Gastrocnemius medialis (tissue), 4 donors: ENCODE results near the gene STAP2. TPM values are rescaled to one million over a fixed set of nuclear protein-coding genes. Genes with fewer than 3 reads are reported as not detected.

Source experiments
- ATAC-seq, 2 donors: fragments of 150-250 bp; one replicate each; pipeline ENCODE4 v1.9.1; 2016
- DNase-seq, 2 donors: peaks; one replicate each; pipeline ENCODE4 v3.0.0-alpha.2; 2019
- H3K27ac ChIP-seq, 4 donors: fragments of 200-600 bp; sonication (generic); 1 replicate in 1 of 4; 2 replicates in 3 of 4; pipeline ENCODE4 v1.5.1; 2016 to 2018; ENCODE audit warnings: mild to moderate bottlenecking in 2 of 4, moderate library complexity in 1 of 4
- H3K27me3 ChIP-seq, 3 donors: fragments of 200-600 bp; sonication (generic) in 2 of 3; 1 replicate in 1 of 3; 2 replicates in 2 of 3; pipeline versions ENCODE4 v1.5.1 to v1.6.0; 2016 to 2019; ENCODE audit warnings: mild to moderate bottlenecking in 1 of 3, moderate library complexity in 1 of 3
- H3K36me3 ChIP-seq, 2 donors: fragments of 200-600 bp; sonication (generic) in 1 of 2; one replicate each; pipeline ENCODE4 v1.5.1; 2017 to 2018
- H3K4me1 ChIP-seq, 2 donors: fragments of 200-600 bp; sonication (generic) in 1 of 2; one replicate each; pipeline ENCODE4 v1.5.1; 2016 to 2017; ENCODE audit warnings: mild to moderate bottlenecking in 2 of 2
- H3K4me3 ChIP-seq, 4 donors: fragments of 200-600 bp; sonication (generic) in 3 of 4; 1 replicate in 1 of 4; 2 replicates in 3 of 4; pipeline ENCODE4 v1.5.1; 2016 to 2019; ENCODE audit warnings: mild to moderate bottlenecking in 2 of 4
- H3K9me3 ChIP-seq, 3 donors: fragments of 200-600 bp; sonication (generic) in 2 of 3; 1 replicate in 1 of 3; 2 replicates in 2 of 3; pipeline ENCODE4 v1.5.1; 2016 to 2019
- POLR2A ChIP-seq, 2 donors: fragments of 450-650 bp; IDR thresholded peaks; one replicate each; pipeline ENCODE4 v1.6.1; 2017; ENCODE audit warnings: antibody characterized with exemption in 2 of 2, mild to moderate bottlenecking in 2 of 2, moderate library complexity in 2 of 2
- in situ Hi-C, 4 donors: fragments of 200-750 bp; cut with MboI; loops; one replicate each; pipeline versions ENCODE4 v1.15.0 to v1.8.0; 2017; ENCODE audit warnings: low sequenced_read_pairs in 4 of 4
- intact Hi-C: fragments of 100-400 bp; cut with DNase I; formaldehyde crosslinking; loops from one replicate; pipeline ENCODE4 v1.15.1; 2023; ENCODE audit warnings: low total_unique reads
- total RNA-seq, 4 donors: library from RNA; depleted of rRNA; stranded (reverse); fragments of >200 nt; gene quantifications; one replicate each; pipeline versions ENCODE4 v1.1.0 to v1.2.3, GENCODE V29; 2016
- TF ChIP-seq, protein P1 (sequence below), 5 experiments: fragments of 450-650 bp in 3 of 5; fragments of 200-600 bp in 2 of 5; sonication (generic) in 2 of 5; IDR thresholded peaks in 4 of 5; conservative IDR thresholded peaks in 1 of 5; 1 replicate in 4 of 5; 2 replicates in 1 of 5; pipeline ENCODE4 v1.5.1; 2016 to 2019; ENCODE audit warnings: antibody characterized with exemption in 5 of 5, mild to moderate bottlenecking in 3 of 5, moderate library complexity in 3 of 5

The STAP2 gene
- total RNA-seq, 4 donors from 2014 or later, result 0.94 to 2.1 (median 1.3) TPM; not detected in 1

DNA sequence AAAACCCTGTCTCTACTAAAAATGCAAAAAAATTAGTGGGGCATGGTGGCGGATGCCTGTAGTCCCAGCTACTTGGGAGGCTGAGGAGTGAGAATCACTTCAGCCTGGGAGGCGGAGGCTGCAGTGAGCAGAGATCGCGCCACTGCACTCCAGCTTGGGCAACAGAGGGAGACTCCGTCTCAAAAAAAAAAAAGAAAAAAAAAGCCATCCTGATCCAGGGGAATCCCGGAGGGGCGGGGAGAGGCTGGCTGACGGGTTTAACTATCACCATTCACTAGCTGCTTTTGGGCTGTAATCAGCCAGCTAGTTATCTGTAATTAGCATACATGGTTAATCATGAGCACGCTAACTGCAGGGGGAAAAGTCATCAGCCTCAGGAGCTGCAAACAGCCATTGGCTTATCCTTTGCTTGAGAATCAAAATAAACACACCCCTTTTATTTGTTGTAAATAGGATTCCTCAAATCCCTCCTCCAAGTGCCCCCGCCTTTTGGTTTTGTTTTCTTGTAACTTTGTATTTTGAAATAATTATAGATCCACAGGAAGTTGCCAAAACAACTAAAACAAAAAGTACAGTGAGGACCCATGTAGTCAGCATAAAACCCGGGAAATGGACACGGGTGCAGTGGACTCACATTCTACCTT, 24.7 kb downstream of the STAP2 start:
- DNase-seq (no peak), ATAC-seq (no peak)
- intact Hi-C loops (no loop called here), in situ Hi-C loops (no loop called here)
- Histone ChIP-seq H3K27me3 (peaks cover 0 to 5% (median 0%) of the 10 kb centered on the region in 3 donors), H3K4me1 (no peaks in the 10 kb centered on the region), H3K9me3 (no peaks in the 10 kb centered on the region), H3K36me3 (no peaks in the 10 kb centered on the region), H3K4me3 (no peak overlapping the region), H3K27ac (no peak overlapping the region)
- no peak for TF ChIP-seq POLR2A (IDR thresholded peaks at IDR 0.05)
- TF ChIP-seq, protein P1, sequence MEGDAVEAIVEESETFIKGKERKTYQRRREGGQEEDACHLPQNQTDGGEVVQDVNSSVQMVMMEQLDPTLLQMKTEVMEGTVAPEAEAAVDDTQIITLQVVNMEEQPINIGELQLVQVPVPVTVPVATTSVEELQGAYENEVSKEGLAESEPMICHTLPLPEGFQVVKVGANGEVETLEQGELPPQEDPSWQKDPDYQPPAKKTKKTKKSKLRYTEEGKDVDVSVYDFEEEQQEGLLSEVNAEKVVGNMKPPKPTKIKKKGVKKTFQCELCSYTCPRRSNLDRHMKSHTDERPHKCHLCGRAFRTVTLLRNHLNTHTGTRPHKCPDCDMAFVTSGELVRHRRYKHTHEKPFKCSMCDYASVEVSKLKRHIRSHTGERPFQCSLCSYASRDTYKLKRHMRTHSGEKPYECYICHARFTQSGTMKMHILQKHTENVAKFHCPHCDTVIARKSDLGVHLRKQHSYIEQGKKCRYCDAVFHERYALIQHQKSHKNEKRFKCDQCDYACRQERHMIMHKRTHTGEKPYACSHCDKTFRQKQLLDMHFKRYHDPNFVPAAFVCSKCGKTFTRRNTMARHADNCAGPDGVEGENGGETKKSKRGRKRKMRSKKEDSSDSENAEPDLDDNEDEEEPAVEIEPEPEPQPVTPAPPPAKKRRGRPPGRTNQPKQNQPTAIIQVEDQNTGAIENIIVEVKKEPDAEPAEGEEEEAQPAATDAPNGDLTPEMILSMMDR (IDR thresholded peaks at IDR 0.05 in 4 of 5, conservative IDR thresholded peaks at IDR 0.05 in 1 of 5), result no peak

DNA sequence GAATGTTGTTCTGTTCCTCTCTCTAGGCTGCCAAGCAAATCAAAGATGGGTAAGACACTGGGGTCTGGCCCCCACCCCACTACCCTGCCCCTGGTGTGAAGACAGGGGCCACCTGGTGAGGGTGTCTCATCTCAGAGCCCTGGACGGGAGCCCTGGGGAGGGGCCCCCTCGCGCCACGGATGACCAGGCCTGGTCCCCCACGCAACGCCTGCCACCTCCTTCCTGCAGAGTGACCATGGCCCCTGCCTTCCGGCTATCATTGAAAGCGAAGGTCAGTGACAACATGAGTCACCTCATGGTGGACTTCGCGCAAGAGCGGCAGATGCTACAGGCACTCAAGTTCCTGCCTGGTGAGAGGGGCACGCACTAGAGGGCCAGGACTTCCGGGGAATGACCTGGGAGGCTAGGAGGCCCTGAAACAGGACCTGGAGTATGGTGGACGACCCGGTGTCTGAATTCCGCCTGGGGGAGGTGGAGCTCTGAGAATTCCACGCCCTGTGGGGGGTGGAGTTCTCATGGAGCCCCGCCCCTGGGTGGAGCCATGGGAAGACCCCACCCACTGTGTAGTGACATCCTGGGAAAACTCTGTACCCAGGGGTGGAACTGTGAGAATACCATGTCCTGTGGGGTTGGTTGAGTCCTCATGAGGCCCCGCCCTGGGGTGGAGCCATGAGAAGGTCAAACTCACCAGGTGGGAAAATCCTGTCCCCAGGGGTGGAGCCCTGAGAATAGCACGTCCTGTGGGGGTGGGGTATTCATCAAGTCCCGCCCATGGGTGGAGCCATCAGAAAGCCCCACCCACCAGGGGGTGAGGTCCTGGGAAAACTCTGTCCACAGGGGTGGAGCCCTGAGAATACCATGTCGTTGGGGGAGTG, 28.1 kb downstream of the STAP2 start:
- H3K4me3 ChIP-seq, result no peak overlapping the region
- ATAC-seq (no peak), DNase-seq (no peak)
- H3K9me3 ChIP-seq, result no peaks in the 10 kb centered on the region
- TF ChIP-seq, protein P1 (IDR thresholded peaks at IDR 0.05 in 4 of 5, conservative IDR thresholded peaks at IDR 0.05 in 1 of 5), result no peak
- no peak for TF ChIP-seq POLR2A (IDR thresholded peaks at IDR 0.05)
- peaks cover under 1 to 5% (median 2%) of the 10 kb centered on the region in 3 donors for H3K27me3 ChIP-seq
- in situ Hi-C loops (no loop called here), intact Hi-C loops (no loop called here)
- no peak overlapping the region for H3K27ac ChIP-seq
- no peaks in the 10 kb centered on the region for H3K4me1 ChIP-seq
- no peaks in the 10 kb centered on the region for H3K36me3 ChIP-seq

DNA sequence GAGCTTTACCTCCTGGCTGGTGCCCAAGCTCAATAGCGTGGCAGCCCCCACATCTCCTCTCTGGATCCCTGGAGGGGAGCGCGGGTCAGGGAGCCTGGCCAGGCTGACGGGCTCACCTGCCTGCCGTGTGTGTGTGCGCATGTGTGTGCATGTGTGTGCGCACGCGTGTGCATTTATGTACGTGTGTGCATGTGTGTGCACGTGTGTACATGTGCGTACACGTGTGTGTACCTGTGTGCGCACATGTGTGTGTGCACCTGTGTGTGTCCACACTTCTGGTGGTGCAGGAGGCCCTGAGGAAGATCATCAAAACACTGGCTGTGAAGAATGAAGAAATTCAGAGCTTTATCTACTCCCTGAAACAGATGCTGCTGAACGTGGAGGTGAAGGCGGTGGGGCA, 33.0 kb downstream of the STAP2 start:
- no peak overlapping the region for H3K4me3 ChIP-seq
- intact Hi-C loops, result no loop called here
- in situ Hi-C loops, result no loop called here
- H3K27me3 ChIP-seq, result peaks cover 12 to 19% (median 13%) of the 10 kb centered on the region in 3 donors
- no peaks in the 10 kb centered on the region for H3K4me1 ChIP-seq
- no peaks in the 10 kb centered on the region for H3K36me3 ChIP-seq
- TF ChIP-seq, protein P1 (IDR thresholded peaks at IDR 0.05 in 4 of 5, conservative IDR thresholded peaks at IDR 0.05 in 1 of 5), result no peak
- no peak for TF ChIP-seq POLR2A (IDR thresholded peaks at IDR 0.05)
- no peak overlapping the region for H3K27ac ChIP-seq
- ATAC-seq, result no peak
- no peak for DNase-seq
- H3K9me3 ChIP-seq, result no peaks in the 10 kb centered on the region

DNA sequence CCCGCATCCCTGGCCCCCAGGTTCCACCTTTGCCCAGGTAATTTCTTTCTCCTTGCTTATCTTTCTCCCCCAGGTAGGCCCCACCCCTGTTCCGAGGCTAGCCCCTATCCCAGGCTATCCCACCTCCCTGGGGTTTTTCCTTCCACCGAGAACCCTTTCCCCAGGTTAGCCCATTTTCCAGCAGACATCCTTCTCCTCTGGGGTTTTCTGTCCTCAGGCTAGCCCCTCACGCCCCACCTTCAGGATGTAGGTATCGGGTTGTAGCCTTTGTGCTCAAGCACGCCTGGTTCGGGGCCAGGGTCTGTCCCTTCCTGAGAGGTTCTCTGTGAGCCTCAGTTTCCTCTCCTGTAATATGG, 33.4 kb downstream of the STAP2 start:
- DNase-seq (no peak), ATAC-seq (no peak)
- no peak overlapping the region for H3K4me3 ChIP-seq
- TF ChIP-seq, protein P1 (IDR thresholded peaks at IDR 0.05 in 4 of 5, conservative IDR thresholded peaks at IDR 0.05 in 1 of 5), result no peak
- no peak for TF ChIP-seq POLR2A (IDR thresholded peaks at IDR 0.05)
- intact Hi-C loops, result no loop called here
- H3K27me3 ChIP-seq, result peaks cover 12 to 19% (median 13%) of the 10 kb centered on the region in 3 donors
- H3K4me1 ChIP-seq, result no peaks in the 10 kb centered on the region
- H3K36me3 ChIP-seq, result no peaks in the 10 kb centered on the region
- in situ Hi-C loops, result no loop called here
- no peak overlapping the region for H3K27ac ChIP-seq
- no peaks in the 10 kb centered on the region for H3K9me3 ChIP-seq
